GM12878 (cell line): ENCODE measurements around the gene TPD52L2. TPM values are rescaled to one million over a fixed set of nuclear protein-coding genes. Genes with fewer than 3 reads are reported as not detected.

ENCODE experiments used
- ATAC-seq: fragments of 200-7000 bp; cut with Tn5 transposase; 3 replicates; pipeline ENCODE4 v1.9.1; 2020; ENCODE audit warnings: mild to moderate bottlenecking, moderate library complexity
- BruUV-seq: library from RNA; stranded (reverse); fragments of 400-500 nt; replicated peaks from 2 replicates; lab custom pipeline; 2021; lab: Mats Ljungman, UMichigan
- CTCF ChIA-PET: fragments of 300-600 bp; sonication (Branson Sonifier 250); formaldehyde crosslinking; extraction: SDS; loops from one replicate; lab custom pipeline; 2021; ENCODE audit warnings: inconsistent platforms; lab: Yijun Ruan, JAX
- POLR2A ChIA-PET: fragments of 350-600 bp; formaldehyde crosslinking; extraction: SDS; loops from one replicate; lab custom pipeline; 2021; ENCODE audit warnings: inconsistent platforms; lab: Charles Lee
- RAD21 ChIA-PET: fragments of 300-600 bp; sonication (Branson Sonifier 250); formaldehyde crosslinking; loops from one replicate; lab custom pipeline; 2023; ENCODE audit warnings: antibody characterized with exemption; ENCODE audit not compliant: unreplicated experiment; lab: Charles Lee
- SMC1A ChIA-PET: fragments of 300-600 bp; sonication (Branson Sonifier 250); formaldehyde crosslinking; loops from one replicate; lab custom pipeline; 2023; ENCODE audit not compliant: unreplicated experiment, uncharacterized antibody; lab: Charles Lee
- DNase-seq: peaks from one replicate; pipeline ENCODE4 v3.0.0-alpha.2; 2011; ENCODE audit warnings: low read depth, low spot score
- FAIRE-seq: peaks from 3 replicates; lab custom pipeline; 2011; peaks lifted over from hg19 to GRCh38; lab: Jason Lieb, UNC
- H2AFZ ChIP-seq: 2 replicates; pipeline ENCODE4 v1.6.0; 2011; ENCODE audit warnings: low read depth, low read length, control low read depth; ENCODE audit not compliant: control insufficient read depth
- H3K27ac ChIP-seq: 2 replicates; pipeline ENCODE4 v1.5.1; 2011; ENCODE audit warnings: control low read depth; ENCODE audit not compliant: control insufficient read depth, insufficient read depth
- H3K27me3 ChIP-seq, 2 experiments: replicated peaks in 1 of 2; 2 replicates each; pipeline versions ENCODE4 v1.6.0 to v1.6.1; 2011; ENCODE audit warnings: low read length in 1 of 2; ENCODE audit not compliant: control insufficient read depth in 2 of 2, insufficient read depth in 2 of 2
- H3K36me3 ChIP-seq, 2 experiments: 2 replicates each; pipeline ENCODE4 v1.5.1; 2011; ENCODE audit warnings: low read length in 1 of 2; ENCODE audit not compliant: control insufficient read depth in 2 of 2, insufficient read depth in 2 of 2
- H3K4me1 ChIP-seq: 2 replicates; pipeline ENCODE4 v1.6.1; 2011; ENCODE audit warnings: mild to moderate bottlenecking, low read length, moderate library complexity, mixed read lengths; ENCODE audit not compliant: control insufficient read depth, insufficient read depth
- H3K4me2 ChIP-seq: 2 replicates; pipeline ENCODE4 v1.6.0; 2011; ENCODE audit warnings: control low read depth; ENCODE audit not compliant: control insufficient read depth, insufficient read depth
- H3K4me3 ChIP-seq: fragments of 200-600 bp; sonication (generic); 2 replicates; pipeline ENCODE4 v1.5.1; 2016
- H3K79me2 ChIP-seq: 2 replicates; pipeline ENCODE4 v1.6.0; 2011; ENCODE audit warnings: low read length; ENCODE audit not compliant: control insufficient read depth, insufficient read depth
- H3K9ac ChIP-seq: 2 replicates; pipeline ENCODE4 v1.8.0; 2011; ENCODE audit warnings: low read length, control low read depth, mixed read lengths; ENCODE audit not compliant: control insufficient read depth, insufficient read depth
- H3K9me3 ChIP-seq: replicated peaks from 3 replicates; pipeline ENCODE4 v1.5.1; 2011; ENCODE audit warnings: mild to moderate bottlenecking, low read length; ENCODE audit not compliant: control insufficient read depth, insufficient read depth
- H4K20me1 ChIP-seq: 2 replicates; pipeline ENCODE4 v1.6.0; 2011; ENCODE audit not compliant: control insufficient read depth, insufficient read depth
- ESRRA ChIP-seq: IDR thresholded peaks from 2 replicates; pipeline ENCODE4 v1.6.1; 2012; ENCODE audit warnings: mild to moderate bottlenecking, low read length, improper control_type of control experiment
- MEF2A ChIP-seq: IDR thresholded peaks from 2 replicates; pipeline ENCODE4 v1.6.1; 2011; ENCODE audit warnings: low read depth, mild to moderate bottlenecking, low read length, moderate library complexity; ENCODE audit not compliant: insufficient read depth
- MTA3 ChIP-seq: IDR thresholded peaks from 2 replicates; pipeline ENCODE4 v1.6.1; 2012; ENCODE audit warnings: low read length, inconsistent platforms, borderline replicate concordance
- NFYA ChIP-seq: IDR thresholded peaks from 2 replicates; pipeline ENCODE4 v1.6.1; 2011; ENCODE audit warnings: low read depth, mild to moderate bottlenecking, low read length, improper control_type of control experiment, borderline replicate concordance
- POLR2AphosphoS5 ChIP-seq: IDR thresholded peaks from 2 replicates; pipeline ENCODE4 v1.6.1; 2011; ENCODE audit warnings: mild to moderate bottlenecking, low read length, inconsistent platforms
- RUNX3 ChIP-seq: IDR thresholded peaks from 2 replicates; pipeline ENCODE4 v1.6.1; 2012; ENCODE audit warnings: low read length, inconsistent platforms
- SP1 ChIP-seq: IDR thresholded peaks from one replicate; pipeline ENCODE4 v1.6.1; 2011; ENCODE audit warnings: low read depth, low read length
- SPI1 ChIP-seq: IDR thresholded peaks from 2 replicates; pipeline ENCODE4 v1.6.1; 2011; ENCODE audit warnings: low read depth, mild to moderate bottlenecking, low read length, moderate library complexity, borderline replicate concordance; ENCODE audit not compliant: insufficient read depth
- STAT1 ChIP-seq: fragments of 450-650 bp; conservative IDR thresholded peaks from 2 replicates; pipeline ENCODE4 v1.6.1; 2014; ENCODE audit warnings: antibody characterized with exemption, mild to moderate bottlenecking
- SUZ12 ChIP-seq: fragments of 200-600 bp; sonication (generic); IDR thresholded peaks from one replicate; pipeline ENCODE4 v1.6.1; 2018; ENCODE audit warnings: antibody characterized with exemption, mild to moderate bottlenecking; ENCODE audit not compliant: unreplicated experiment
- TAF1 ChIP-seq: IDR thresholded peaks from 2 replicates; pipeline ENCODE4 v1.6.1; 2011; ENCODE audit warnings: mild to moderate bottlenecking, low read depth, low read length, borderline replicate concordance
- TCF12 ChIP-seq: IDR thresholded peaks from 2 replicates; pipeline ENCODE4 v1.6.1; 2011; ENCODE audit warnings: low read depth, mild to moderate bottlenecking, low read length
- ZZZ3 ChIP-seq: IDR thresholded peaks from 2 replicates; pipeline ENCODE4 v1.6.1; 2011; ENCODE audit warnings: low read depth; ENCODE audit not compliant: control insufficient read depth, insufficient read length
- WGBS: methylation state at CpG from one replicate; pipeline ENCODE4 v1.1.6; 2016; ENCODE audit warnings: low lambda C conversion rate; ENCODE audit not compliant: insufficient replicate concordance, insufficient coverage; ENCODE audit errors: missing lambda C conversion rate; 5-methylcytosine and 5-hydroxymethylcytosine counted together
- in situ Hi-C: fragments of 300-500 bp; cut with MboI; formaldehyde crosslinking; loops from 9 replicates; pipeline ENCODE4 v1.14.3; 2018; ENCODE audit warnings: mixed read lengths
- intact Hi-C: fragments of 100-400 bp; cut with micrococcal nuclease; formaldehyde crosslinking; loops from one replicate; pipeline ENCODE4 v1.14.2; 2022; ENCODE audit not compliant: unreplicated experiment
- polyA plus RNA-seq, 11 experiments: library from polyadenylated mRNA; depleted of rRNA in 4 of 11; unstranded in 6 of 11; stranded (reverse) in 5 of 11; fragments of >200 nt; fragmentation: Nextera tagmentation in 4 of 11; fragmentation: Illumina TruSeq in 1 of 11; extraction: Ambion mirVana in 4 of 11; extraction: Trizol in 1 of 11; gene quantifications; 1 replicate in 1 of 11; 2 replicates in 10 of 11; pipeline versions ENCODE4 v1.2.1 to v1.2.3, GENCODE V29; 2011 to 2016; ENCODE audit warnings: inconsistent platforms in 2 of 11, missing spikeins in 2 of 11, low read depth in 1 of 11
- total RNA-seq, 4 experiments: library from RNA; depleted of rRNA in 3 of 4; stranded (reverse); fragments of >200 nt in 3 of 4; fragmentation: Illumina TruSeq in 1 of 4; extraction: Trizol in 1 of 4; gene quantifications; 2 replicates each; pipeline versions ENCODE4 v1.2.1 to v1.2.3, GENCODE V29; 2013 to 2021
- TF ChIP-seq, protein P1 (sequence below): fragments of 450-650 bp; formaldehyde crosslinking; IDR thresholded peaks from 2 replicates; pipeline ENCODE4 v1.4.0; 2020; ENCODE audit warnings: mild to moderate bottlenecking, moderate library complexity
- TF ChIP-seq, protein P2 (sequence below): fragments of 450-650 bp; IDR thresholded peaks from 2 replicates; pipeline ENCODE4 v1.6.1; 2017; ENCODE audit warnings: borderline replicate concordance

TPD52L2 gene
- total and polyA plus RNA-seq, 10 of the 15 experiments (the other 5 are each of a cell fraction or from before 2014, with no cell fraction given) = 1.6 to 71.0 (median 46.3) TPM

DNA sequence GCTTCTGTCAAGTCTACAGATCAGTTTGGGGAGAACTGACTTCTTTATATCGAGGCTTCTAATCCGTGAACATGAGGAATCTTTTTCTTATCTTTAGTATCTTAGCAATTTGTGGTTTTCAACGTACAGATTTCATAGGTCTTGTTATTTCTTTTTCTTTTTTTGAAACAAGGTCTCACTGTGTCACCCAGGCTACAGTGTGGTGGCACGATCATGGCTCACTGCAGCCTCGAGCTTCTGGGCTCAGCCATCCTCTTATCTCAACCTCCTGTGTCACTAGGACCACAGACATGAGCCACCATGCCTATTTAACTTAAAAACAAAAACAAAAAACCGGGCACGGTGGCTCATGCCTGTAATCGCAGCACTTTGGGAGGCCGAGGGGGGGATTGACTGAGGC is 59.2 kb downstream of the TPD52L2 start:
- intact Hi-C loops (no loop called here), in situ Hi-C loops (no loop called here)
- Histone ChIP-seq H3K4me1 (no peaks in the 10 kb centered on the region), H3K4me3 (no peak overlapping the region), H3K36me3 (peaks cover 10 to 11% of the 10 kb centered on the region in 2 experiments), H4K20me1 (no peaks in the 10 kb centered on the region), H3K4me2 (no peak overlapping the region), H3K27ac (no peak overlapping the region), H3K27me3 (no peaks in the 10 kb centered on the region), H3K9ac (no peak overlapping the region), H2AFZ (no peak overlapping the region), H3K79me2 (no peaks in the 10 kb centered on the region), H3K9me3 (no peaks in the 10 kb centered on the region)
- CTCF ChIA-PET = no interaction called here
- TF ChIP-seq TCF12 (no peak), TAF1 (no peak), ESRRA (no peak), ZZZ3 (no peak), SP1 (no peak), NFYA (no peak), RUNX3 (no peak)
- DNase-seq = no peak
- ATAC-seq = no peak
- SMC1A ChIA-PET = no interaction called here
- whole genome bisulfite sequencing = 86% methylated on average over 9 of the region's 9 CpGs
- no peak for FAIRE-seq
- RAD21 ChIA-PET = no interaction called here
- POLR2A ChIA-PET = no interaction called here
- BruUV-seq = no TSS peak

DNA sequence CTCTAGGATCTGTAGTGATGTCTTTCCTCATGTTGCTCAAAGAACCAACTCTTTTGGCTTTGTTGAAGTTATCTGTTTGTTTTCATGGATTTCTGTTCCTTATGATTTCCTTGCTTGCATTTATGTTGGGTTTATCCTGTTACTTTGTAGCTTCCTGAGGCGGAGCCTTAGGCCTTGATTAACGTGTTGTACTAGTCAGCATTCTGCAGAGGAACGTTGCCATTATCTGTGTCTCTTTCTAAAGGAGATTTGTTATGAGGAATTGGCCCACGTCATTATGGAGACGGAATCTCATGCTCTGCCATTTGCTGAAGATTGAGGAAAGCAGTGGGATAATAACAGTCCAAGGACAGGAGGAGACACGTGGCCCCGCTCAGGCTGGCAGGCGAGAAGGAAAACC is 61.2 kb downstream of the TPD52L2 start:
- Histone ChIP-seq H3K27ac (no peak overlapping the region), H3K9me3 (no peaks in the 10 kb centered on the region), H3K4me3 (no peak overlapping the region), H3K36me3 (peaks cover 14 to 17% of the 10 kb centered on the region in 2 experiments), H2AFZ (no peak overlapping the region), H3K4me2 (no peak overlapping the region), H3K27me3 (no peaks in the 10 kb centered on the region), H3K4me1 (no peaks in the 10 kb centered on the region), H4K20me1 (no peaks in the 10 kb centered on the region), H3K79me2 (no peaks in the 10 kb centered on the region), H3K9ac (no peak overlapping the region)
- no TSS peak for BruUV-seq
- intact Hi-C loops (no loop called here), in situ Hi-C loops (no loop called here)
- RAD21 ChIA-PET = interaction anchor here (0.6 kb wide), 1 partner anchor 388 kb away, joined by 4 read pairs; no protein-coding TSS in a partner anchor
- ATAC-seq (no peak), DNase-seq (no peak), FAIRE-seq (no peak)
- CTCF ChIA-PET = interaction anchor here (1.0 kb wide), 1 partner anchor 131 kb away, joined by 3 read pairs; no protein-coding TSS in a partner anchor
- SMC1A ChIA-PET = no interaction called here
- POLR2A ChIA-PET = no interaction called here
- WGBS = over 99% methylated on average over 8 of the region's 8 CpGs
- no peak for TF ChIP-seq MTA3
- TF ChIP-seq POLR2AphosphoS5 = no peak
- no peak for TF ChIP-seq TCF12
- no peak for TF ChIP-seq MEF2A
- no peak for TF ChIP-seq SUZ12
- no peak for TF ChIP-seq STAT1
- TF ChIP-seq SPI1 = no peak
- TF ChIP-seq, protein P1, sequence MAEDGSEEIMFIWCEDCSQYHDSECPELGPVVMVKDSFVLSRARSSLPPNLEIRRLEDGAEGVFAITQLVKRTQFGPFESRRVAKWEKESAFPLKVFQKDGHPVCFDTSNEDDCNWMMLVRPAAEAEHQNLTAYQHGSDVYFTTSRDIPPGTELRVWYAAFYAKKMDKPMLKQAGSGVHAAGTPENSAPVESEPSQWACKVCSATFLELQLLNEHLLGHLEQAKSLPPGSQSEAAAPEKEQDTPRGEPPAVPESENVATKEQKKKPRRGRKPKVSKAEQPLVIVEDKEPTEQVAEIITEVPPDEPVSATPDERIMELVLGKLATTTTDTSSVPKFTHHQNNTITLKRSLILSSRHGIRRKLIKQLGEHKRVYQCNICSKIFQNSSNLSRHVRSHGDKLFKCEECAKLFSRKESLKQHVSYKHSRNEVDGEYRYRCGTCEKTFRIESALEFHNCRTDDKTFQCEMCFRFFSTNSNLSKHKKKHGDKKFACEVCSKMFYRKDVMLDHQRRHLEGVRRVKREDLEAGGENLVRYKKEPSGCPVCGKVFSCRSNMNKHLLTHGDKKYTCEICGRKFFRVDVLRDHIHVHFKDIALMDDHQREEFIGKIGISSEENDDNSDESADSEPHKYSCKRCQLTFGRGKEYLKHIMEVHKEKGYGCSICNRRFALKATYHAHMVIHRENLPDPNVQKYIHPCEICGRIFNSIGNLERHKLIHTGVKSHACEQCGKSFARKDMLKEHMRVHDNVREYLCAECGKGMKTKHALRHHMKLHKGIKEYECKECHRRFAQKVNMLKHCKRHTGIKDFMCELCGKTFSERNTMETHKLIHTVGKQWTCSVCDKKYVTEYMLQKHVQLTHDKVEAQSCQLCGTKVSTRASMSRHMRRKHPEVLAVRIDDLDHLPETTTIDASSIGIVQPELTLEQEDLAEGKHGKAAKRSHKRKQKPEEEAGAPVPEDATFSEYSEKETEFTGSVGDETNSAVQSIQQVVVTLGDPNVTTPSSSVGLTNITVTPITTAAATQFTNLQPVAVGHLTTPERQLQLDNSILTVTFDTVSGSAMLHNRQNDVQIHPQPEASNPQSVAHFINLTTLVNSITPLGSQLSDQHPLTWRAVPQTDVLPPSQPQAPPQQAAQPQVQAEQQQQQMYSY (CRISPR knock-in tag) = no peak
- TF ChIP-seq, protein P2, sequence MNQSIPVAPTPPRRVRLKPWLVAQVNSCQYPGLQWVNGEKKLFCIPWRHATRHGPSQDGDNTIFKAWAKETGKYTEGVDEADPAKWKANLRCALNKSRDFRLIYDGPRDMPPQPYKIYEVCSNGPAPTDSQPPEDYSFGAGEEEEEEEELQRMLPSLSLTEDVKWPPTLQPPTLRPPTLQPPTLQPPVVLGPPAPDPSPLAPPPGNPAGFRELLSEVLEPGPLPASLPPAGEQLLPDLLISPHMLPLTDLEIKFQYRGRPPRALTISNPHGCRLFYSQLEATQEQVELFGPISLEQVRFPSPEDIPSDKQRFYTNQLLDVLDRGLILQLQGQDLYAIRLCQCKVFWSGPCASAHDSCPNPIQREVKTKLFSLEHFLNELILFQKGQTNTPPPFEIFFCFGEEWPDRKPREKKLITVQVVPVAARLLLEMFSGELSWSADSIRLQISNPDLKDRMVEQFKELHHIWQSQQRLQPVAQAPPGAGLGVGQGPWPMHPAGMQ = no peak
